Measurements from ENCODE around the gene WDR20. TPM values are rescaled to one million over a fixed set of nuclear protein-coding genes. Genes with fewer than 3 reads are reported as not detected.

Gene WDR20
- total RNA-seq, 4 donors from 2014 or later: 21.3 to 31.3 (median 24.6) TPM

DNA sequence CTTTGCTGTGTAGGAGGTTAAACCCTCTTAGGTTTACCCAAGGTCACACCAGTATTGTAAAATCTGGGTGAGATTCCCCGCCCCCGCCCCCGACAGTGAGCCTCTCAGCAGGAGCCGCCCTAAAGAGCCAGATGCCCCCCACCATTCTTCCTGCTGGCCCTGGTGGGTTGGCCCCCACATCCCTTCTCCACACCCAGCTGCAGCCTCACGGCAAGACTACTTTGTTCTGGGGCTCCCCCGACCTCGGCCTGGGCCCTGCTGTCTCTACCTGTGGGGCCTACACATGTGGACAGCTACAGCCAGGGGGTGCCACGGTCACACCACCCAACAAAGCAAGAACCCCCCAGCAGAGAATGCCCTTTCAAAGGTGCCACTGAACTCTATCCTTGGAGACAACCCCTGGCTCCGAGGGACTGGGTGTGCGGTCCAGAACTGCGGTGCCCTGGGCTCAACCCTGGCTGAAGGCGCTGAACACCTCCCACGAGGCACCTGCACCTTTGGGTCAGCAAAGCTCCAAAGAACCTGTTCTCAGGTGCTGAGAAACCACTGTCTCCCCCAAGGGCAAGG lies 82.4 kb downstream of the WDR20 start:
- no peaks in the 10 kb centered on the region for H3K4me1 ChIP-seq
- intact Hi-C loops (cut with DNase I; ENCODE audit: low total_unique reads): no loop called here
- 93% methylated on average over 13 of the region's 13 CpGs; no CpG with 5 or more reads in 1 of the 2 donors for WGBS, 2 donors (ENCODE audit: low coverage in 1 of 2)

GRCh38 chr14:102222751-102223150 lies 83.1 kb downstream of the WDR20 start:
- in situ Hi-C loops (cut with MboI; ENCODE audit: low pct_ligation_motif_present in 1 of 4, low pct_unique_long_range_greater_than_20kb in 1 of 4, low sequenced_read_pairs in 3 of 4): no loop called here

More for the DNA sequence above, 82.4 kb downstream of the WDR20 start:
- DNase-seq: no peak
- no peak overlapping the region for H3K4me3 ChIP-seq
- H3K36me3 ChIP-seq: peaks cover 0 to 7% (median 0%) of the 10 kb centered on the region in 4 donors
- TF ChIP-seq EP300 (IDR thresholded peaks at IDR 0.05; ENCODE audit: low read depth): no peak
- no peak for TF ChIP-seq POLR2A (IDR thresholded peaks at IDR 0.05)
- no peak for TF ChIP-seq POLR2AphosphoS5 (IDR thresholded peaks at IDR 0.05)
- TF ChIP-seq CTCF (IDR thresholded peaks at IDR 0.05): no peak
- in situ Hi-C loops (cut with MboI; ENCODE audit: low pct_ligation_motif_present in 1 of 4, low pct_unique_long_range_greater_than_20kb in 1 of 4, low sequenced_read_pairs in 3 of 4): no loop called here
- H3K27ac ChIP-seq: no peak overlapping the region
- no peaks in the 10 kb centered on the region for H3K9me3 ChIP-seq
- H3K27me3 ChIP-seq: no peaks in the 10 kb centered on the region

GRCh38 chr14:102223682-102224081 lies 84.0 kb downstream of the WDR20 start:
- H3K27me3 ChIP-seq: no peaks in the 10 kb centered on the region
- H3K9me3 ChIP-seq: no peaks in the 10 kb centered on the region
- peaks cover 0 to 7% (median 0%) of the 10 kb centered on the region in 4 donors for H3K36me3 ChIP-seq
- intact Hi-C loops (cut with DNase I; ENCODE audit: low total_unique reads) (no loop called here), in situ Hi-C loops (cut with MboI; ENCODE audit: low pct_ligation_motif_present in 1 of 4, low pct_unique_long_range_greater_than_20kb in 1 of 4, low sequenced_read_pairs in 3 of 4) (no loop called here)
- no peak for DNase-seq
- TF ChIP-seq CTCF (IDR thresholded peaks at IDR 0.05) (no peak), POLR2A (IDR thresholded peaks at IDR 0.05) (no peak), EP300 (IDR thresholded peaks at IDR 0.05; ENCODE audit: low read depth) (no peak), POLR2AphosphoS5 (IDR thresholded peaks at IDR 0.05) (no peak)
- H3K27ac ChIP-seq: no peak overlapping the region
- 95% methylated on average over 6 of the region's 6 CpGs; no CpG with 5 or more reads in 1 of the 2 donors for WGBS, 2 donors (ENCODE audit: low coverage in 1 of 2)
- no peaks in the 10 kb centered on the region for H3K4me1 ChIP-seq
- H3K4me3 ChIP-seq: no peak overlapping the region

More at GRCh38 chr14:102222751-102223150, 83.1 kb downstream of the WDR20 start:
- Histone ChIP-seq H3K4me1 (no peaks in the 10 kb centered on the region), H3K27ac (no peak overlapping the region), H3K36me3 (peaks cover 0 to 7% (median 0%) of the 10 kb centered on the region in 4 donors), H3K9me3 (no peaks in the 10 kb centered on the region), H3K27me3 (no peaks in the 10 kb centered on the region), H3K4me3 (no peak overlapping the region)
- TF ChIP-seq POLR2A (IDR thresholded peaks at IDR 0.05) (no peak), POLR2AphosphoS5 (IDR thresholded peaks at IDR 0.05) (no peak), EP300 (IDR thresholded peaks at IDR 0.05; ENCODE audit: low read depth) (no peak)
- WGBS, 2 donors (ENCODE audit: low coverage in 1 of 2): 97% methylated on average over 7 to 28 of the region's 28 CpGs
- intact Hi-C loops (cut with DNase I; ENCODE audit: low total_unique reads): no loop called here
- DNase-seq: no peak

DNA sequence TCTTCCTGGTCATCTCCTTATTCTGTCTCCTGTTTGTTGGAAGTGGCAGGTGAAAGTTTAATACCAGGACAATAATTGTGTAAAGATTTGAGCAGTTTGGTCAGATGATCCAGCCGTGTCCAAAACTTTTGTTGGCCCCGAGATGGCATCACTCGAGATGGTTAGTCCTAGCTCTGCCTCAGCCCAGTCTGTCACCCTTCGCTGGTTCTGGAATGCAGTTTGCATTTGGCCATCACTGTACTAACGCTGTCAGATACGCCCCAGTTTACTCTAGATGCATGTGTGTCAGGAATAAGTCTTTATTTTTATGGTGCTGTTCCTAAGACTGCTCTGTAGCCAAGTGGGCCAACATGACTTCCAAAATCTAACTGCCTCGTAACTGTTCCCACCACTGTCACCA lies 85.7 kb downstream of the WDR20 start:
- no peak for DNase-seq
- TF ChIP-seq POLR2A (IDR thresholded peaks at IDR 0.05) (no peak), CTCF (IDR thresholded peaks at IDR 0.05) (no peak), POLR2AphosphoS5 (IDR thresholded peaks at IDR 0.05) (no peak), EP300 (IDR thresholded peaks at IDR 0.05; ENCODE audit: low read depth) (no peak)

More for the DNA sequence above, 85.7 kb downstream of the WDR20 start:
- H3K27me3 ChIP-seq: no peaks in the 10 kb centered on the region
- H3K4me3 ChIP-seq: no peak overlapping the region
- no peaks in the 10 kb centered on the region for H3K4me1 ChIP-seq
- no peak overlapping the region for H3K27ac ChIP-seq
- no peaks in the 10 kb centered on the region for H3K9me3 ChIP-seq
- in situ Hi-C loops (cut with MboI; ENCODE audit: low pct_ligation_motif_present in 1 of 4, low pct_unique_long_range_greater_than_20kb in 1 of 4, low sequenced_read_pairs in 3 of 4) (no loop called here), intact Hi-C loops (cut with DNase I; ENCODE audit: low total_unique reads) (no loop called here)
- 80 to 96% methylated on average over 2 to 7 of the region's 7 CpGs for whole genome bisulfite sequencing, 2 donors (ENCODE audit: low coverage in 1 of 2)
- H3K36me3 ChIP-seq: peaks cover 0 to 7% (median 0%) of the 10 kb centered on the region in 4 donors
